ENCODE measurements around the gene CDK14.

The CDK14 gene

GRCh38 chr7:91030680-91031380, 434.7 kb downstream of the CDK14 start:
- DNase-seq = no peak

- no peak for DNase-seq
These were observed 435.6 kb downstream of the CDK14 start for GRCh38 chr7:91031757-91032156.

GRCh38 chr7:91033574-91033973, 437.5 kb downstream of the CDK14 start:
- DNase-seq = no peak

- DNase-seq = peak; percentile 22
These were observed 438.6 kb downstream of the CDK14 start for GRCh38 chr7:91034459-91035368.

- no peak for DNase-seq
These were observed 442.9 kb downstream of the CDK14 start for GRCh38 chr7:91039033-91039432.

GRCh38 chr7:91041141-91041540, 445.0 kb downstream of the CDK14 start:
- DNase-seq = no peak

- no peak for DNase-seq
These were observed 445.9 kb downstream of the CDK14 start for GRCh38 chr7:91041901-91042484.

GRCh38 chr7:91043186-91043585, 447.1 kb downstream of the CDK14 start:
- no peak for DNase-seq

GRCh38 chr7:91043924-91044645, 448.0 kb downstream of the CDK14 start:
- no peak for DNase-seq

GRCh38 chr7:91045606-91046005, 449.5 kb downstream of the CDK14 start:
- no peak for DNase-seq

- DNase-seq = no peak
These were observed 450.4 kb downstream of the CDK14 start for GRCh38 chr7:91046322-91047089.

- no peak for DNase-seq
These were observed 451.5 kb downstream of the CDK14 start for GRCh38 chr7:91047636-91048035.

GRCh38 chr7:91050677-91051076, 454.6 kb downstream of the CDK14 start:
- no peak for DNase-seq

- DNase-seq = no peak
These were observed 455.8 kb downstream of the CDK14 start for GRCh38 chr7:91051966-91052365.

GRCh38 chr7:91054374-91054773, 458.3 kb downstream of the CDK14 start:
- no peak for DNase-seq

- DNase-seq = no peak
These were observed 459.1 kb downstream of the CDK14 start for GRCh38 chr7:91055219-91055618.

GRCh38 chr7:91062713-91063112, 466.6 kb downstream of the CDK14 start:
- no peak for DNase-seq

GRCh38 chr7:91064052-91064451, 467.9 kb downstream of the CDK14 start:
- no peak for DNase-seq

GRCh38 chr7:91064938-91065337, 468.8 kb downstream of the CDK14 start:
- DNase-seq = no peak

- DNase-seq = no peak
These were observed 470.5 kb downstream of the CDK14 start for GRCh38 chr7:91066627-91067026.

- DNase-seq = no peak
These were observed 471.1 kb downstream of the CDK14 start for GRCh38 chr7:91067242-91067641.

- DNase-seq = no peak
These were observed 472.1 kb downstream of the CDK14 start for GRCh38 chr7:91068136-91068795.
